ENCODE data around the gene SNED1.

Gene SNED1

DNA sequence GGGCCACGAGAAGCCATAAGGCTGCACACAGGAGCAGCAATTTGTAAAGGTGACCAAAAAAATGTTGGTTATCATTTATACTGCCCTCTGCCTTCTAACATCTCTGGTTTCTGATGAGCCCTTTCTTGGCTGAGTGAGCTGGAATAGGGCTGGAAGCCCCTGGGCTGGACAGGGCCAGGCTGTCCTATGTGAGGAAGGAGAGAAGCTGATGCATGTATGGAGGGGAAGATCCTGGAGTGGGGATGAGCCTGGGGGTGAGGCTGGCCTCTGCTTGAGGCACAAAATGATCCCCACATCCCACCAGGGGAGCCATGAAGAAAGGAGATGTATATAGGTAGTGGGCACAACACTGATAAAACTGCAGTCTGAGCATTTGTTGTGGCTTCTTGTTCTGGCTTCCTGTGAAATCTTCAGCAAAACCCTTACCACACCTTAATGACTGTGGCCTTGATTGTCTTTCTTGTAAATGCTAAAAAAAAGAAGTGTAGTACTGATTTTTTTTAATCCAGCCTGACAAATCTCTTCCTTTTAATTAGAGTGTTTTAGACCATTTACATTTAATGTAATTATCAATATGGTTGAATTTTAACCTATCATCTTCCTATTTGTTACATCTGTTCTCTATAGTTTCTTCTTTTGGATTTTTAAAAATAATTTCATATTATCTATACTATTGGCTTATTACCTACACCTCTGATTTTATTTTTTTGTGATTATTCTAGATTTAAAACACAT is 5.6 kb downstream of the SNED1 start:
- Histone ChIP-seq H3K9me3 (ENCODE audit: control insufficient read depth, insufficient read depth, low read depth, low read length) (peaks cover 28% of the 10 kb centered on the region), H3K36me3 (ENCODE audit: control insufficient read depth, insufficient read depth, low read length) (no peaks in the 10 kb centered on the region), H3K4me1 (ENCODE audit: control insufficient read depth, insufficient read depth, low read length) (peaks cover 13% of the 10 kb centered on the region), H3K9ac (ENCODE audit: low read length) (no peak overlapping the region), H3K4me3 (ENCODE audit: low read depth, low read length) (no peak overlapping the region), H3K27me3 (ENCODE audit: control insufficient read depth, insufficient read depth, low read length) (peaks cover 29% of the 10 kb centered on the region), H3K27ac (ENCODE audit: low read depth, low read length) (no peak overlapping the region)

DNA sequence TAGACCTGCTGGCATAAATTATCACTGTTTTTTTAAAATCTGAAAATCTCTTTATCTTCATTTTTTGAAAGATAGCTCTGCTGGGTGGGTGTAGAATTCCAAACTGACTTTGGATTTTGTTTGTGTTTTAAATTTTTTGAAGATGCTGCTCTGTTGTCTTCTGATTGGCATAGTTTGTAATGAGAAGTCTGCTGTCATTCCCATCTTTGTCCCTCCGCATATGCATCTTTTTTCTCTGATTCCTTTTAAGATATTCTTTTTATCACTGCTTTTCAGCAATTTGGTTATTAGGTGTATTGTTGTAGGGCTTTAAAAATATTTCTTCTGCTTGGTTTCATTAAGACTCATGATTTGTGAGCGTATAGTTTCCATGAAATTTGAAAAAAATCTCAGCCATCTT is 7.2 kb downstream of the SNED1 start:
- Histone ChIP-seq H3K4me3 (ENCODE audit: low read depth, low read length) (no peak overlapping the region), H3K27ac (ENCODE audit: low read depth, low read length) (no peak overlapping the region), H3K36me3 (ENCODE audit: control insufficient read depth, insufficient read depth, low read length) (no peaks in the 10 kb centered on the region), H3K9ac (ENCODE audit: low read length) (no peak overlapping the region), H3K4me1 (ENCODE audit: control insufficient read depth, insufficient read depth, low read length) (peaks cover 27% of the 10 kb centered on the region), H3K9me3 (ENCODE audit: control insufficient read depth, insufficient read depth, low read depth, low read length) (peaks cover 28% of the 10 kb centered on the region), H3K27me3 (ENCODE audit: control insufficient read depth, insufficient read depth, low read length) (peaks cover 13% of the 10 kb centered on the region)

DNA sequence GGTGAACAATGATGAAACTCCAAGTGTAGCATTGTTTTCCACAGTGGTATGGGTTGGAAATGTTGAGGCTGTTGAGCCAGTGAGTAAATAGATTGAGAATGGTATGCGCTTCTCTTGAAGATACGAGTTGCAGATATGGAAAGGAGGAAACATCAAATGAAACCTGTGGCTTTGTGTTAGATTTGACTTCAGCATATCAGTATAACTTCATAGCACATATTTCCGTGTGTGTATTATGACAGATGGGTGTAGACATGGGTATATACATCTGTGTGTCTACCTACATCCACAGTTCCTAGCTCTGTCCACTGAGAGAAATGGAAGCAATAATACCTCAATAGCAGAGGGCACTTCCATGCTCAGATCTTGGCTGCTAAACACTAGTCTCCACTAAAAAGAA is 8.0 kb downstream of the SNED1 start:
- Histone ChIP-seq H3K27ac (ENCODE audit: low read depth, low read length) (no peak overlapping the region), H3K36me3 (ENCODE audit: control insufficient read depth, insufficient read depth, low read length) (no peaks in the 10 kb centered on the region), H3K4me3 (ENCODE audit: low read depth, low read length) (no peak overlapping the region), H3K9me3 (ENCODE audit: control insufficient read depth, insufficient read depth, low read depth, low read length) (peaks cover 28% of the 10 kb centered on the region), H3K4me1 (ENCODE audit: control insufficient read depth, insufficient read depth, low read length) (peaks cover 32% of the 10 kb centered on the region), H3K9ac (ENCODE audit: low read length) (no peak overlapping the region), H3K27me3 (ENCODE audit: control insufficient read depth, insufficient read depth, low read length) (peaks cover 5% of the 10 kb centered on the region; the same call in 1 of the 2 replicates)

- H3K9me3 ChIP-seq (ENCODE audit: control insufficient read depth, insufficient read depth, low read depth, low read length): peaks cover 28% of the 10 kb centered on the region
- no peak overlapping the region for H3K9ac ChIP-seq (ENCODE audit: low read length)
- H3K4me3 ChIP-seq (ENCODE audit: low read depth, low read length): no peak overlapping the region
- peaks cover 36% of the 10 kb centered on the region for H3K4me1 ChIP-seq (ENCODE audit: control insufficient read depth, insufficient read depth, low read length)
- no peaks in the 10 kb centered on the region; the same call in 1 of the 2 replicates for H3K27me3 ChIP-seq (ENCODE audit: control insufficient read depth, insufficient read depth, low read length)
- H3K36me3 ChIP-seq (ENCODE audit: control insufficient read depth, insufficient read depth, low read length): no peaks in the 10 kb centered on the region
- no peak overlapping the region for H3K27ac ChIP-seq (ENCODE audit: low read depth, low read length)
Measured at GRCh38 chr2:241007111-241007510, 8.7 kb downstream of the SNED1 start.

DNA sequence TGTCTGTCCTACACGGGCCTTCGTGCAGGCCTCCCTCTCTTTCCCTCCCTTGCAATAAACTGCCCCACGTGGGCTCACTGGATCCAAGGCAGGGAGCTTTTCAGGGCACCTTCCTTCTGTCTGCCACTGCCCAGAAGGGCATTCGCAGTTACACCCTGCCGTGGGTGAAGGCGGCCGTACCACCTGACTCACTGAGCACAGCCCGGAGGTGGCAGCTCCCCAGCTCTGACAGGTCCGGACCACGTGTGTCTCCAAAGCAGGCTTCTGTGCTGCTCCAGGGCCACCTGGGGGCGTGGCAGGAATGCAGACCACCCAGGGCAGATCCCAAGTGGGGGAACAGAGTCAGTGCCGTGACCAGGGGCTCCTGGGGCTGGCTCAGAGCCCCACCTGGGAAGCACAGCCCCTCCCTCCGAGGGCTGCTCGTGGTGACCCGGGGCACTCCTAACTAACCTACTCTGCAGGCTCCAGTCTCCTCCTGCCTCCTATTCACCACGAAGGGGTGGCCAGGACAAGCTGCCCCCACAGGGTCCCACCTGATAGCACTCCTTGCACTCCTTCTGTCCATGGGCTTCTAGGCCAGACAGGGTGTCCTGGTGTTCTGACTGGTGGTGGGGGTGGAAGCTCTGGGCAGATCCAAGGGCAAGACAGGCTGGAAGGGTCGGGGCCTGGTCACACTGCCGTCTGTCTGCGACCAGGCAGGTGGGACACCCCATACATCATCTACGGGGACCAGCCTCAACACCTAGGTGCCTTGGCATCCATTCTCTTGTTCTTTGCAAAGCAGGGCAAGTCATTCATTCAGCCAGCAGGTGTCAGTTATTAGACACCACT is 9.7 kb downstream of the SNED1 start:
- Histone ChIP-seq H3K27me3 (ENCODE audit: control insufficient read depth, insufficient read depth, low read length) (no peaks in the 10 kb centered on the region), H3K4me1 (ENCODE audit: control insufficient read depth, insufficient read depth, low read length) (peaks cover 36% of the 10 kb centered on the region), H3K9ac (ENCODE audit: low read length) (peak overlapping the region; percentile 11), H3K9me3 (ENCODE audit: control insufficient read depth, insufficient read depth, low read depth, low read length) (peaks cover 27% of the 10 kb centered on the region), H3K4me3 (ENCODE audit: low read depth, low read length) (no peak overlapping the region), H3K27ac (ENCODE audit: low read depth, low read length) (no peak overlapping the region), H3K36me3 (ENCODE audit: control insufficient read depth, insufficient read depth, low read length) (no peaks in the 10 kb centered on the region)

GRCh38 chr2:241008711-241009121 is 10.3 kb downstream of the SNED1 start:
- H3K9me3 ChIP-seq (ENCODE audit: control insufficient read depth, insufficient read depth, low read depth, low read length): peaks cover 21% of the 10 kb centered on the region
- H3K27ac ChIP-seq (ENCODE audit: low read depth, low read length): no peak overlapping the region

DNA sequence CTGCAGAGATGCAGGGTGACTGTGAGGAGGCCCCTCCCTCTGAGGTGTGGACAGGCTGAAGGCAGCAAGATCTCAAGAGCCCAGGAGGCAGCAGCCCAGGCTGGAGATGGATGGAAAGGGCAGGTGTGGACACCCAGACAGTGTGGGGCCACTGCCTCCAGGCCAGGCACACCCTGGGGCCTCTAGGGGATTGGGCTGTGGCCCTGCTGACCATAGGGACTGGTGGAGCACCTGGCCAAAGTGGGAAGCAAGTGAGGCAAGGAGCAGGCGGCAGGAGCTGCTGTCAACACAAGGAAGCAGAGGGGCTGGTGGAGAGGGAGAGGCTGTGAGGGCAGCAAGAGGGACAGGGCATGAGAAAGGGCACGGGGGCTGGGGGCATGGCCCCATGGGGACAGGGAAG is 10.8 kb downstream of the SNED1 start:
- Histone ChIP-seq H3K4me3 (ENCODE audit: low read depth, low read length) (peak overlapping the region; percentile 49), H3K27ac (ENCODE audit: low read depth, low read length) (no peak overlapping the region; the same call in 1 of the 2 replicates), H3K9me3 (ENCODE audit: control insufficient read depth, insufficient read depth, low read depth, low read length) (peaks cover 17% of the 10 kb centered on the region), H3K4me1 (ENCODE audit: control insufficient read depth, insufficient read depth, low read length) (peaks cover 36% of the 10 kb centered on the region), H3K36me3 (ENCODE audit: control insufficient read depth, insufficient read depth, low read length) (no peaks in the 10 kb centered on the region), H3K9ac (ENCODE audit: low read length) (peak overlapping the region; percentile 44), H3K27me3 (ENCODE audit: control insufficient read depth, insufficient read depth, low read length) (no peaks in the 10 kb centered on the region)

More at GRCh38 chr2:241008711-241009121, 10.3 kb downstream of the SNED1 start:
- peaks cover 36% of the 10 kb centered on the region for H3K4me1 ChIP-seq (ENCODE audit: control insufficient read depth, insufficient read depth, low read length)
- H3K4me3 ChIP-seq (ENCODE audit: low read depth, low read length): no peak overlapping the region
- no peaks in the 10 kb centered on the region for H3K27me3 ChIP-seq (ENCODE audit: control insufficient read depth, insufficient read depth, low read length)
- no peaks in the 10 kb centered on the region for H3K36me3 ChIP-seq (ENCODE audit: control insufficient read depth, insufficient read depth, low read length)
- H3K9ac ChIP-seq (ENCODE audit: low read length): no peak overlapping the region

- Histone ChIP-seq H3K4me1 (ENCODE audit: control insufficient read depth, insufficient read depth, low read length) (peaks cover 36% of the 10 kb centered on the region), H3K27ac (ENCODE audit: low read depth, low read length) (peak overlapping the region; percentile 80; the same call in 1 of the 2 replicates), H3K9me3 (ENCODE audit: control insufficient read depth, insufficient read depth, low read depth, low read length) (peaks cover 13% of the 10 kb centered on the region), H3K27me3 (ENCODE audit: control insufficient read depth, insufficient read depth, low read length) (no peaks in the 10 kb centered on the region), H3K36me3 (ENCODE audit: control insufficient read depth, insufficient read depth, low read length) (no peaks in the 10 kb centered on the region), H3K4me3 (ENCODE audit: low read depth, low read length) (peak overlapping the region; percentile 49), H3K9ac (ENCODE audit: low read length) (peak overlapping the region; percentile 80)
Measured at GRCh38 chr2:241009601-241010530, 11.4 kb downstream of the SNED1 start.

GRCh38 chr2:241010531-241011295 is 12.3 kb downstream of the SNED1 start:
- Histone ChIP-seq H3K4me3 (ENCODE audit: low read depth, low read length) (peak overlapping the region; percentile 49; the same call in 1 of the 2 replicates), H3K9ac (ENCODE audit: low read length) (peak overlapping the region; percentile 80), H3K4me1 (ENCODE audit: control insufficient read depth, insufficient read depth, low read length) (peaks cover 36% of the 10 kb centered on the region), H3K27ac (ENCODE audit: low read depth, low read length) (peak overlapping the region; percentile 80; the same call in 1 of the 2 replicates), H3K9me3 (ENCODE audit: control insufficient read depth, insufficient read depth, low read depth, low read length) (peaks cover 7% of the 10 kb centered on the region; the same call in 1 of the 2 replicates), H3K27me3 (ENCODE audit: control insufficient read depth, insufficient read depth, low read length) (no peaks in the 10 kb centered on the region), H3K36me3 (ENCODE audit: control insufficient read depth, insufficient read depth, low read length) (no peaks in the 10 kb centered on the region)

DNA sequence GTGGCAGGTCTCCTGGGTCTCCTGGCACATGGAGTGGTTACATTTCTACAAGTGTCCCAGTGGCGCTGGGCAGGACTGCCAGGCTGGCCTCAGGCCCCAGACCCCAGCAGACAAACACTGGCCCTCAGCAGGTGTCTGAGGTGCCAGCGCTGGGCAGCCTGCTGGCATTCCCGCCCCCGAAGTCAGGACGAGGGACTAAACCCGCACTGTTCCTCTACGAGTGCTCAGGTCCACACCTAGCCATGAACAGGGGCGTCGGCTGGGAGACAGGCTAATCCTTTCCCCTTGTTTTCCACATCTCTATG is 12.8 kb downstream of the SNED1 start:
- H3K4me1 ChIP-seq (ENCODE audit: control insufficient read depth, insufficient read depth, low read length): peaks cover 36% of the 10 kb centered on the region
- peaks cover 5% of the 10 kb centered on the region; the same call in 1 of the 2 replicates for H3K9me3 ChIP-seq (ENCODE audit: control insufficient read depth, insufficient read depth, low read depth, low read length)
- H3K27ac ChIP-seq (ENCODE audit: low read depth, low read length): no peak overlapping the region
- no peak overlapping the region for H3K9ac ChIP-seq (ENCODE audit: low read length)
- H3K36me3 ChIP-seq (ENCODE audit: control insufficient read depth, insufficient read depth, low read length): no peaks in the 10 kb centered on the region
- no peaks in the 10 kb centered on the region for H3K27me3 ChIP-seq (ENCODE audit: control insufficient read depth, insufficient read depth, low read length)
- no peak overlapping the region for H3K4me3 ChIP-seq (ENCODE audit: low read depth, low read length)

Measured in HUES6 (cell line).